H9 (cell line): ENCODE results near the gene CNOT10. TPM values are rescaled to one million over a fixed set of nuclear protein-coding genes. Genes with fewer than 3 reads are reported as not detected.

Experiments
- DNase-seq: peaks from one replicate; pipeline ENCODE4 v3.0.0-alpha.2; 2017
- H2AFZ ChIP-seq: one replicate; pipeline ENCODE4 v1.6.1; 2013; ENCODE audit warnings: mild to moderate bottlenecking, low read length, control low read depth, moderate library complexity
- H2AK5ac ChIP-seq: 2 replicates; pipeline ENCODE4 v1.6.1; 2013; ENCODE audit warnings: low read length, control low read depth, mixed read lengths; ENCODE audit not compliant: insufficient read length
- H2BK120ac ChIP-seq: one replicate; pipeline ENCODE4 v1.6.1; 2013; ENCODE audit warnings: low read depth, mild to moderate bottlenecking, low read length, control low read depth, inconsistent platforms; ENCODE audit not compliant: poor library complexity, severe bottlenecking
- H2BK12ac ChIP-seq: 2 replicates; pipeline ENCODE4 v1.6.1; 2013; ENCODE audit warnings: low read length, control low read depth, mixed read lengths, low read depth; ENCODE audit not compliant: insufficient read length
- H2BK15ac ChIP-seq: 2 replicates; pipeline ENCODE4 v1.6.1; 2013; ENCODE audit warnings: low read depth, low read length, control low read depth
- H2BK20ac ChIP-seq: one replicate; pipeline ENCODE4 v1.6.1; 2013; ENCODE audit warnings: low read depth, mild to moderate bottlenecking, low read length, control low read depth, inconsistent platforms; ENCODE audit not compliant: poor library complexity, severe bottlenecking
- H2BK5ac ChIP-seq: 2 replicates; pipeline ENCODE4 v1.6.1; 2013; ENCODE audit warnings: low read length, control low read depth, mixed read lengths; ENCODE audit not compliant: insufficient read length
- H3K14ac ChIP-seq: 2 replicates; pipeline ENCODE4 v1.6.1; 2013; ENCODE audit warnings: low read length, control low read depth; ENCODE audit not compliant: insufficient read depth
- H3K18ac ChIP-seq: 2 replicates; pipeline ENCODE4 v1.6.1; 2013; ENCODE audit warnings: low read depth, mild to moderate bottlenecking, mixed read lengths, low read length, control low read depth; ENCODE audit not compliant: insufficient read length
- H3K23ac ChIP-seq: 2 replicates; pipeline ENCODE4 v1.6.1; 2013; ENCODE audit warnings: low read length, control low read depth, mixed read lengths, low read depth; ENCODE audit not compliant: insufficient read length
- H3K23me2 ChIP-seq: 2 replicates; pipeline ENCODE4 v1.6.1; 2013; ENCODE audit warnings: low read depth, mild to moderate bottlenecking, mixed read lengths, low read length, control low read depth; ENCODE audit not compliant: insufficient read length, poor library complexity, severe bottlenecking
- H3K27ac ChIP-seq: 2 replicates; pipeline ENCODE4 v1.5.1; 2013; ENCODE audit warnings: low read length, control low read depth, mixed read lengths, low read depth; ENCODE audit not compliant: insufficient read length
- H3K27me3 ChIP-seq: 2 replicates; pipeline ENCODE4 v1.6.1; 2013; ENCODE audit warnings: low read length, control low read depth, inconsistent platforms; ENCODE audit not compliant: insufficient read depth
- H3K4ac ChIP-seq: 2 replicates; pipeline ENCODE4 v1.6.1; 2013; ENCODE audit warnings: low read depth, mild to moderate bottlenecking, control low read depth, inconsistent platforms, low read length, moderate library complexity
- H3K4me1 ChIP-seq: 2 replicates; pipeline ENCODE4 v1.6.1; 2013; ENCODE audit warnings: low read length, control low read depth, inconsistent platforms; ENCODE audit not compliant: insufficient read depth
- H3K4me2 ChIP-seq: 2 replicates; pipeline ENCODE4 v1.6.1; 2013; ENCODE audit warnings: low read length, control low read depth, mixed read lengths; ENCODE audit not compliant: insufficient read length, insufficient read depth
- H3K56ac ChIP-seq: 2 replicates; pipeline ENCODE4 v1.6.1; 2013; ENCODE audit warnings: low read depth, mild to moderate bottlenecking, mixed read lengths, low read length, control low read depth; ENCODE audit not compliant: insufficient read length
- H3K79me1 ChIP-seq: 2 replicates; pipeline ENCODE4 v1.6.1; 2013; ENCODE audit warnings: low read depth, mild to moderate bottlenecking, moderate library complexity, low read length, control low read depth, inconsistent platforms; ENCODE audit not compliant: insufficient read depth, poor library complexity, severe bottlenecking
- H3K79me2 ChIP-seq: 2 replicates; pipeline ENCODE4 v1.6.1; 2013; ENCODE audit warnings: low read length, control low read depth, inconsistent platforms; ENCODE audit not compliant: insufficient read depth
- H3K9ac ChIP-seq: 2 replicates; pipeline ENCODE4 v1.6.1; 2013; ENCODE audit warnings: low read length, control low read depth, mixed read lengths; ENCODE audit not compliant: insufficient read length; ENCODE audit errors: extremely low read depth
- H3K9me3 ChIP-seq: one replicate; pipeline ENCODE4 v1.6.1; 2013; ENCODE audit warnings: low read depth, low read length, inconsistent platforms; ENCODE audit not compliant: control insufficient read depth
- H3T11ph ChIP-seq: one replicate; pipeline ENCODE4 v1.6.1; 2013; ENCODE audit warnings: mild to moderate bottlenecking, low read length, control low read depth, inconsistent platforms
- H4K20me1 ChIP-seq: one replicate; pipeline ENCODE4 v1.6.1; 2013; ENCODE audit not compliant: control insufficient read depth, insufficient read length, insufficient read depth
- H4K5ac ChIP-seq: 2 replicates; pipeline ENCODE4 v1.6.1; 2013; ENCODE audit warnings: low read depth, mild to moderate bottlenecking, mixed read lengths, low read length, control low read depth; ENCODE audit not compliant: insufficient read length
- H4K8ac ChIP-seq: replicated peaks from 2 replicates; pipeline ENCODE4 v1.6.1; 2013; ENCODE audit warnings: low read length, control low read depth, mixed read lengths, low read depth; ENCODE audit not compliant: insufficient read length
- H4K91ac ChIP-seq: 2 replicates; pipeline ENCODE4 v1.6.1; 2013; ENCODE audit warnings: low read depth, mild to moderate bottlenecking, moderate library complexity, mixed read lengths, low read length, control low read depth; ENCODE audit not compliant: insufficient read length
- H3K27ac Mint-ChIP-seq, 3 experiments: 2 replicates in 2 of 3; 3 replicates in 1 of 3; pipeline ENCODE4 v1.8.0; 2020 to 2021; ENCODE audit warnings: mixed read lengths in 3 of 3, mild to moderate bottlenecking in 1 of 3, moderate library complexity in 1 of 3
- H3K27me3 Mint-ChIP-seq: 2 replicates; pipeline ENCODE4 v1.8.0; 2021; ENCODE audit warnings: low read depth, mild to moderate bottlenecking, moderate library complexity, mixed read lengths
- H3K36me3 Mint-ChIP-seq, 3 experiments: 2 replicates in 2 of 3; 3 replicates in 1 of 3; pipeline ENCODE4 v1.8.0; 2020 to 2021; ENCODE audit warnings: low read depth in 3 of 3, mixed read lengths in 3 of 3; ENCODE audit not compliant: insufficient read depth in 1 of 3
- H3K4me1 Mint-ChIP-seq, 2 experiments: 2 replicates each; pipeline ENCODE4 v1.8.0; 2020; ENCODE audit warnings: mixed read lengths in 2 of 2
- H3K4me3 Mint-ChIP-seq, 2 experiments: 2 replicates in 1 of 2; 3 replicates in 1 of 2; pipeline ENCODE4 v1.8.0; 2020 to 2021; ENCODE audit warnings: mild to moderate bottlenecking in 2 of 2, mixed read lengths in 2 of 2, moderate library complexity in 1 of 2
- H3K9me3 Mint-ChIP-seq, 2 experiments: 2 replicates in 1 of 2; 3 replicates in 1 of 2; pipeline ENCODE4 v1.8.0; 2020; ENCODE audit warnings: mild to moderate bottlenecking in 2 of 2, mixed read lengths in 2 of 2, moderate library complexity in 1 of 2
- CTCF ChIP-seq: fragments of 200-600 bp; sonication (generic); conservative IDR thresholded peaks from 3 replicates; pipeline ENCODE4 v1.8.0; 2021; ENCODE audit warnings: antibody characterized with exemption, mild to moderate bottlenecking
- WGBS: extraction: QIAGEN DNeasy Blood & Tissue Kit; methylation state at CpG from one replicate; pipeline ENCODE4 v1.1.7; 2013; ENCODE audit warnings: missing lambda C conversion rate, low lambda C conversion rate, mixed read lengths; ENCODE audit not compliant: insufficient read length; ENCODE audit errors: extremely low coverage; 5-methylcytosine and 5-hydroxymethylcytosine counted together
- total RNA-seq: library from RNA; stranded (reverse); gene quantifications from 2 replicates; pipeline ENCODE4 v1.2.1, GENCODE V29; 2021

CNOT10 gene
- total RNA-seq, 1 experiment from 2014 or later, result 55.4 TPM

GRCh38 chr3:32791833-32792232, 106.8 kb downstream of the CNOT10 start:
- Histone ChIP-seq H4K20me1 (no peaks in the 10 kb centered on the region), H3K9me3 (no peaks in the 10 kb centered on the region), H3K23me2 (no peaks in the 10 kb centered on the region), H3K56ac (no peak overlapping the region), H3K9ac (no peak overlapping the region), H2AFZ (no peak overlapping the region), H4K8ac (no peak overlapping the region), H2AK5ac (no peak overlapping the region), H2BK12ac (no peak overlapping the region), H3T11ph (no peak overlapping the region), H3K4me2 (no peak overlapping the region), H4K91ac (no peak overlapping the region), H2BK120ac (no peak overlapping the region), H3K79me2 (0 out of 2 replicates have a peak, but pooled peaks cover 2% of the 10 kb centered on the region), H3K14ac (no peak overlapping the region), H2BK15ac (no peak overlapping the region), H3K27me3 (no peaks in the 10 kb centered on the region), H3K23ac (no peak overlapping the region), H3K18ac (no peak overlapping the region), H2BK20ac (no peak overlapping the region), H3K4ac (no peak overlapping the region), H4K5ac (no peak overlapping the region), H2BK5ac (no peak overlapping the region), H3K79me1 (no peaks in the 10 kb centered on the region), H3K27ac (no peak overlapping the region), H3K4me1 (no peaks in the 10 kb centered on the region)
- WGBS, result no CpG with 5 or more reads among the region's 3 CpGs
- H3K4me1 Mint-ChIP-seq, result peaks cover 37 to 41% of the 10 kb centered on the region in 2 experiments
- peaks cover 1% of the 10 kb centered on the region; the same call in 1 of the 2 replicates for H3K27me3 Mint-ChIP-seq
- no peak overlapping the region for H3K4me3 Mint-ChIP-seq
- DNase-seq, result no peak
- H3K9me3 Mint-ChIP-seq, result peaks cover 5 to 9% of the 10 kb centered on the region in 2 experiments
- H3K36me3 Mint-ChIP-seq, result peaks cover 17 to 35% (median 24%) of the 10 kb centered on the region in 3 experiments
- no peak for TF ChIP-seq CTCF
- peak overlapping the region; percentile 37 to 73 (median 57); a peak in 5 of 7 replicates for H3K27ac Mint-ChIP-seq
